CD4-positive, alpha-beta T cell treated with Interleukin-17A for 1 hour (primary cell): Measurements from ENCODE around the gene UBE2D3.
A peak's percentile ranks its signal among the peaks of the same experiment; 100 is the strongest.
"Not testable (repeated sequence)": the region's sequence is repeated elsewhere in the genome, so short reads cannot be mapped to it uniquely, and the experiment has no call there.

Source experiments
- DNase-seq: peaks from one replicate; pipeline ENCODE4 v3.0.0-alpha.2; 2020

UBE2D3 gene

DNA sequence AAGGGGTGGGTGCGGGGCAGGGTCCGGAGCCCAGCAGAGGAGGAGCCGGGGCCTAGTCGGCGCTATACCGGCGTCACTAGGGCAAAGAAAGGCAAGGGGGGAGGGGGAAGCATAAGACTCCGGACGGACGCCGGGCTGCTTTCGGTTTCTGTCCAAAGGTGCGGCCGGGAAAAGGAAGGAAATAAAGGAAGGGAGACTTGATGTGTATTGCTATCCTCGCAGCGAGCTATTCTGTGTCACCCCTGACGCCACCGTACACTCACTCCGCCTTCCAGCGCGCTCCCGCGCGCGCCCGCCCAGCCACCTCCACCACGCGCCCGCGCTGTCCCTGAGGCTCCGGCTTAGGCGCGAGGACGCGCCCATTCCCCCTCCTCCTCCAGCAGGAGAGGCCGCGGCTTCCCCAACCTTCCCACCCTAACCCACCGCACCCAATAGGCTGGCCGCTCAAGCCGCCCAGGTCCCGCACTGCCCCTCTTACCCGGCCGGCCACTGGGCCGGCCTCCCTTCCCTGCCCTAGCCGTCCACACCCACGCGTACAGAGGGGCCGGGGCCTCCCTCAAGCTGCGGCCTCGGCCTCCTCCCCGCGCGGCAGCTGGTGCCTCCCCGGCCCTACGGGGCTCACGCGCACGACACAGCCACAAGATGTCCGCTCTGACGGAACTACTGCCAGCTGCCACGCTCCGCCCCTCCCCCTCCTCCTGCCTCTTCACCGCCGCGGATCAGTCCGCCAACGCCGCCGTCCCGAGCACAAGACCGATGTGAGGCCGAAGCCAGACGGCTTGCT lies at the start of gene UBE2D3:
Gene UBE2D3 (minus strand): TSS at position 662 of the 784 bp plus-strand sequence. CDS start 1,043 bp downstream, outside the sequence.
- peak; percentile 96 for DNase-seq

DNA sequence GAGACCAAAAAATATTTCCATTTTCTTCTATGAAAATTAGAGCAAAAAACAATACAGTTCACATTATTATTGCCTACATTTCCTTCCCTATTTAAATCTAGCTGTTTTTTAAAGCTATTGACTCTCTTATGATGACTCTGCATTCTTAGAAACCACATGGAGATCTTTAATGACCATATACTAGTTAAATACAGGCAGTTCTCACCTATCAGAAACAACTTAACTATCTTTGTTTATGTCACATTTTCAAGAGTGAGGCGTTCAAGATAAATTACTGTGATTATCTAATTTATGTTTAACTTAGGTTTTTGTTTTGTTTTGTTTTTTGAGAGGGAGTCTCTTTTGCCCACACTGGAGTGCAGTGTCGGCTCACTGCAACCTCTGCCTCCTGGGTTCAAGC lies 44.4 kb upstream of the UBE2D3 start:
- no peak for DNase-seq

DNA sequence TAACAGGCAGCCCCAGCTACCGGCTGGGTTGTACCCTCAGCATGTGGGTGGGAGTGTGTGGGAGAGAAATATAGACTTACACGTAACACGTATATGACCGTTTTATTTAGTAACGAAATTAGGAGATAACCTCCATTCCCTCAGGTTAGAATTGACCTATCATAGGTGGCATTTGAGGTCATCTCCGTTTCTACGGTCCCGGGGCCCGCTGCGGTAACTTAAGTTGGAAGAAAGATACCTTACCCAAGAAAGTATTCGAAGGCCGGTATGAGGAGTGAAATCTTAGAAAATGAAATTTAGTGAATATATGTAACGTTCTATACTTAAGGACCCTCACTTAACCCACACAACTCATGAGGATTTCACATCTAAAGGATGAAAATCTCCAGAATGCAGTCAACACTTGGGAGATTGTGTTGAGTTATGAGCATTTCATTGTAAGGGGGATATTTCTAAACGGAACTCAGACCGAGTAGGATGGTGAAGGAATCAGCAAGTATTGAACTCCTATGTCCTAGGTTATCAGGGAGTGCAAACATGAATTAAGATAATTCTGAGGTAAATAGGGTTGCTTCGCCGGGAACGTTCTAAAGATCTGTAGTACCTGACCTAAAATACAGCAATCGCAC lies 42.3 kb upstream of the UBE2D3 start:
- peak; percentile 4 for DNase-seq

DNA sequence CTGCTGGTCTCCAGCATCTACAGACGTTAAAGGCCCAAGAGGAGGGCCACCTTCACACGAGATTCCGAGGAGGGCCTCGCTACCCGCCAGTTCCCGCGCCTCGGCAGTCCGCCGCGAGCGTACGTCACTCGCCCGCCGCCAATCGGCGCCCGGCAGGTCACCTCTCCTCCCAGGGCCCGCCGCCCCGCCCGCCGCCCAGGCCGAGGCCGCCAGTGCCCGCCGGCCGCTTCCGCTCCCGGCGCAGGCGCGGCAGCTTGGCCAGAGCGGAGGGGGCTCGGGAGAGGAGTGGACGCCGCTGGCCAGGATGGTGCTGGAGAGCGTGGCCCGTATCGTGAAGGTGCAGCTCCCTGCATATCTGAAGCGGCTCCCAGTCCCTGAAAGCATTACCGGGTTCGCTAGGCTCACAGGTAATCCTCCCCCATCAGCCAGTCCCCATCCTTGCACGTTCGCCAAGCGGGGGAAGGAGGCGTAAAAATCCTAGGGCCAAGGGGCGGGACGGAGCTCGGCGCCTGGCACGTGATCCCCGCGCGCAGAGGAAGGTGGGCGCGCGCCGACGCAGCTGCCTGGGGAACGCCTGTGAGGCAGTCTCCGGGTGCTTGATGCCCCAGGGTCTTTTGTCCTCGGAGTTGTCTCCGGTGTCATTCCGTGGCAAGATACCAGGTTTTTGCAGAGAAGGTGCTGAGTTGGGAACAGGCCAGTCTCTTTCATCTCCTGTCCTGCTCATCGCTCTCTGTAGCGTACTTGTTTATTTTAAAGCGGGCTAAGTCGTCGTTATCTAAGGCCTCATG lies 41.6 kb upstream of the UBE2D3 start, which contains the start of gene CISD2:
Gene CISD2 (plus strand): TSS at position 212 of the 788 bp plus-strand sequence. CDS start 93 bp downstream, at position 305.
- DNase-seq: peak; percentile 92

DNA sequence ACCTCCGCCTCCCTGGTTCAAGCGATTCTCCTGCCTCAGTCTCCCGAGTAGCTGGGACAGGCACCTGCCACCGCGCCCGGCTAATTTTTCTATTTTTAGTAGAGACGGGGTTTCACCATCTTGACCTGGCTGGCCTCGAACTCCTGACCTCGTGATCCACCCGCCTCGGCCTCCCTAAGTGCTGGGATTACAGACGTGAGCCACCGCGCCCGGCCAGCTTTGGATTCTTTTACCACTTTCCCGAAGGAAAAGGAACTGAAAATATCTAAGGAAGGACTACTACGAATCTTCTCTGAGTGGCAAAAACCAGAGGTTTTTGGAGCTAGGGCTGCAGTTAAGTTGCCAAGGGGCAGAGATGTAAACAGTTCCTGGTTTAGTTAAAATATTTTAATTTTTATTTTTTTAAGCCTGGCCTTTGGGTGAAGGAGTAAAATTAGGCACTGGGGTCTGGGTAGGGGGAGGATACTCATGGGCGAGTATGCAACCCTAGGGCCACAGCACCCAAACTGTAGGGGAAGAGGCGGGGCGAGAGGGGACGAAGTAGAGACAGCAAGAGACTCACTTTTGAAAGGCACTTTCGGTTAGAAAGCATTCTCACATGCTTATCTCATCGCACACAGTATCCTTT lies 40.9 kb upstream of the UBE2D3 start:
- DNase-seq: no peak

DNA sequence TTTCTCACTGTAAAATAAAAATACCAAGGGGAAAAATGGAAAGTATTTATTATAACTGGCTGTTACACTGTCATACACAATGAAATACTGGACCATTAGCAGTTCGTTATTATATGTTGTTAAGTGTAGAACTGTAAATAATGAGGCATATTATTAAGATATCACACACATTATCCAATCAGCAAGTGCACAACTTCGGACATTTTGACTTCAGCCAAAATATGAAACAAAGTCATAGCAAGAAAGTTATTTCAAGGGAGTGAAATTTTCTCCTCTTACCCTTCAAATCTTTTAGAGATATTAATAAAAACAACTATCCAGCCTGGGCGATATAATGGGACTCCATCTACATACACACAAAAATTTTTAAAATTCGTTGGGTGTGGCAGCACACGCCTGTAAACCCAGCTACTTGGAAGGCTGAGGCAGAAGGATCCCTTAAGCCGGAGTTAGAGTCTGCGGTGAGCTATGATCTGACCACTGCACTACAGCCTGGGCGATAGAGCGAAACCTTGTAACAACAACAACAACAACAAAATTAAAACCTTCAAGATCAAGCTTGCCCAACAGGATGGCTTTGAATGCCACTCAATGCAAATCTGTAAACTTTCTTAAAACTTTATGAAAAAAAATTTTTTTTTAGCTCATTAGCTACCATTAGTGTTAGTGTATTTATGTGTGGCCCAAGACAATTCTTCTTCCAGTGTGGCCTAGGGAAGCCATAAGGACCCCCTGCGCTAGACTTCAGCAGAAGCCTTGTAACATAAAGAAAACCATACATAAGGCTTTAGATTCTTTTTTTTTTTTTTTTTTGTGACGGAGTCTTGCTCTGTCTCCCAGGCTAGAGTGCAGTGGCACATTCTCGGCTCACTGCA lies 40.2 kb upstream of the UBE2D3 start:
- no peak for DNase-seq

DNA sequence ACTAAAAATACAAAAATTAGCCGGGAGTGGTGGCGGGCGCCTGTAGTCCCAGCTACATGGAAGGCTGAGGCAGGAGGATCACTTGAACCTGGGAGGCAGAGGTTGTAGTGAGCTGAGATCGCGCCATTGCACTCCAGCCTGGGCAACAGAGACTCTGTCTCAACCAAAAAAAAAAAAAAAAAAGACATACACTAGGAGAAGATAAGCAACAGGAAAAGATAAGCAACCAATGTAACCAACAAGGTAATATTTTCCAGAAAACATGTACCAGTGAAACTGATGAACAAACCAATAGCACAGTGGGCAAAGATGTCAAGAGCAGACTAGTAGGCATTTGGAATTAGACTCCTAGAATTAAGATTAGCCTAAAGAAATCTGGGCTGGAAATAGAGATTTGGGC lies 38.0 kb upstream of the UBE2D3 start:
- DNase-seq: not testable (repeated sequence)

DNA sequence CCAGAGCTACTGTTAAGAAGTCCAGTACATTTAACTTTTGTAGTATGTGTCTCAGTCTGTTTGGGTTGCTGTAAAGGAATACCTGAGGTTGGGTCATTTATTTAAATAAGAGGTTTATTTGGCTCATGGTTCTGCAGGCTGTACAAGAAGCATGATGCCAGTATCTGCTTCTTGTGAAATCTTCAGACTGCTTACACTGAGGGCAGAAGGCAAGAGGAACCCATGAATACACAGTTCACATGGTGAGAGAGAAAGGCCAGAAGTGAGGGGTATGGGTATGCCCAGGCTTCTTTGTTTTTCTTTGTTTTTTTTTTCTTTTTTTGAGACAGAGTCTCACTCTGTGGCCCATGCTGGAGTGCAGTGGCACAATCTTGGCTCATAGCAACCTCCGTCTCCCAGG lies 35.4 kb upstream of the UBE2D3 start:
- DNase-seq: no peak

DNA sequence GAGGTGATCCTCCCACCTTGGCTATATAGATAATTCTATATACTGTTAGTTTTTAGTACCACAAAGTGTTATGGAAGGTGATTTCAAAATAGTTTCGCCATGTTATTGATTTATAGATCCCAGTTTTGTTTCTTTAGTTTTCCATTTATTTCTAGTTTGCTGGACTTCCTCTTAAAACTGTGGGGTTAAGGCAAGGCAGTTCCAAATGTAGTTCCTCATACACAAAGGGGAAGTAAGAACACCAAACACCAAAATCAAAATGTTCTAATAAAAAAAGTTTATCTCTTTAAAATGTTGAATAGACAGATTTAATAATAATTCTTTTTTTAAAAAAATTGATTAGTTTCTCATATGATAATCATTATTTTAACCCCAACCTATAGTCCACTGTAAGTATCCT lies 34.7 kb upstream of the UBE2D3 start:
- DNase-seq: no peak

DNA sequence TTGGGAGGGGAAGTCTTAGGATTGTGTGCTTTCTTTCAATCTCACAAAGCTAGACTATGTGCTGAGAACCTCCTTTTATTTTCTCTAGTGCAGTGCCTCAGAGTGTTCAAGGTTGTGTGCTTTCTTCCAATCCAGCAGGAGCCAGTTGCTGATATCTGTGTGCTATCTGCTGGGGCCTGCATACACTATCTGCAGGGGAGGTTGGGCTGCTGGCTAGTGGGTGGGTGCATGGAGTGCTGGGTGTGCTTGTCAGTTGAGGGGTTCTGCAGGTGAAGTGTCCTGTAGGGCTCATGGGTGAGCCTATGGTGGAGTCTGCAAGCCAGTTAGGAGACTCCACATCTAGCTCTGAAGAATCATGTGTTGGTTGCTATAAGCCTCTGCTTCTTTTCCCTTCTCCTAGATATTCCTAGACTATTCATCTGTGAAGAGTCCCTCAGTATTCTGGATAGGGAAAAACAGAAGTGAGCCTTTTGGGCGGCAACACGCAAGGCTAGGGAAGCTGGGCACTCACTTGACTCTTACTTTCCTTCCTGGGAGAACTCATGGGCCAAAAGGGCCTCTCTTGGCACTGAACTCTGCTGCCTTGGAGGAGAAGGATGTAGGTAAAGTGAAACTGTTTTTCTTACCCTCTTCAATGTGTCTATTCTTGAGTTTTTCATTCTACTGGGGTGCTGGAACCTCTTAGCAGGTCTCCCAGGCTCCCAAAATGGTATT lies 33.4 kb upstream of the UBE2D3 start:
- DNase-seq: no peak

DNA sequence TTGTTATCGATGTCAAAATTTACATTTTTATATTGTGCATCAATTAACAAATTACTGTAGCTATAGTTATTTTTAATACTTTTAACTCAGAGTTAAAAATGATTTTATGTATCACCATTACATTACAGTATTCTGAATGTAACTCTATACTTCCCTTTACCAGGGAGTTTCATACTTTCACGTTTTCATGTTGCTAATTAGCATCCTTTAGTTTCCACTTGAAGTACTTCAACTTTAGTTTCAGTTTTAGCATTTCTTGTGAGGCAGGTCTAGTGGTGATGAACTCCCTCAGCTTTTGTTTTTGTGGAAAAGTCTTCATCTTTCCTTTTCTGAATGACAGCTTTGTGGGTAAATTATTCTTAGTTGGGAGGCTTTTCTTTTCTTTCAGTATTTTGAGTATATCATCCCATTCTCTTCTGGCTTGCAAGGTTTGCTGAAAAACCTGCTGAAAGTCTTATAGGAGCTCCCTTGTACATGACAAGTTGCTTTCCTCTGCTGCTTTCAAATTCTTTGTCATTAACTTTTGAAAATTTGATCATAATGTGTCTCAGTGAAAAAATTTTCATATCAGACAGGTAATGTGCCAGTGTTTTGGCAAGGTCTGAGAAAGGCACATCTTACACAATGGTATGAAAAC lies 31.6 kb upstream of the UBE2D3 start:
- DNase-seq: no peak

DNA sequence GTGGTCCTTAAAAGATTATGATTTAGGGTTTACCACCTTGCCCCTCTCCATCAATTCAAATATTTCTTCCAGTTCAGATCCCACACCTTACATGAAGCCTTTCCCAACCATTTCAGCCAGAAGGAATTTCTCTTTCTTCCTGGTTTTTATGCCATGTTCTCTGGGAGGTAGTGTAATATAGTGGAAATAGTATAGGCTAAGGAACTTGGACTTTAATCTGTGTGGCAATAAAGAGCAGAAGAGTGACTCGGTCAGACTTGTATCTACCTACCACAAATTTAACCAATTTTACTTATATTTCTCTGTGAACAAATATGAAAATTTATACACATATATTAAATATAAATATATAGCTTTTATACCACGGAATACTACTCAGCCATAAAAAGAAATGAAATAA lies 23.0 kb upstream of the UBE2D3 start:
- DNase-seq: no peak

DNA sequence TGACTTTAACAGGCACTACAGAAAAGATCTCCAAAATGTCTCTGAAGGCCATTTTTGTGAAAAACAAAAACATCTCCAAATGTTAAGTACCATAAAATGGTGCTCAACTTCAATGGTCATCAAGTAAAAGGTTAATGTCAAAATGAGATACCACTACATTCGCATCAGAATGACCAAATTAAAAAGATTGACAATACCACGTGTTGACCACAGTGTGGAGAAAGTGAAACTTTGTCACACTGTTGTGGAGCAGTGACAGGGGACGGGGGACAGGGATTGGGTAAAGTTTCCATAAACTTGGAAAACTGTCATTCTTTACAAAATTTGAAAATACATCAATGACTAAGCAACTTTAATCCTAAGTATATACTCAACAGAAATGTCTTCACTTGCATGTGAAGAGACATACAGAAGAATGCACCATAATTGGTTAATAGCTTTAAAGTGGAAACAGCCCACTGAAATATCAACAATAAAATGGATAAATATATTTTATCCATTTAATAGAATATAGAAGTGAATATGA lies 22.3 kb upstream of the UBE2D3 start:
- DNase-seq: no peak

DNA sequence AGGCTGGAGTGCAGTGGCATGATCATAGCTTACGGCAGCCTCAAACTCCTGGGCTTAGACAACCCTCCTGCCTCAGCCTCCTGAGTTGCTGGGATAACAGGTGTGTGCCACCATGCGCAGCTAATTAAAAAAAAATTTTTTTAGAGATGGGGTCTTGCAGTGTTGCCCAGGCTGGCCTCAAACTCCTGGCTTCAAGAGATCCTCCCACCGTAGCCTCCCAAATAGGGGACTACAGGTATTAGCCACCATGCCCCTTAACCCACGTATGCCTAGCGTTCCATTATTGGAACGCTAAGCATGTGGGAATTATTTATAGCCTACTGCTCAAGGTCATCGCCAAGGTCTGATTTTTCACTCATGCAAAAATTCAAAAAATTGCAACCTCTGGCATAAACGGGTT lies 20.3 kb upstream of the UBE2D3 start:
- DNase-seq: no peak

DNA sequence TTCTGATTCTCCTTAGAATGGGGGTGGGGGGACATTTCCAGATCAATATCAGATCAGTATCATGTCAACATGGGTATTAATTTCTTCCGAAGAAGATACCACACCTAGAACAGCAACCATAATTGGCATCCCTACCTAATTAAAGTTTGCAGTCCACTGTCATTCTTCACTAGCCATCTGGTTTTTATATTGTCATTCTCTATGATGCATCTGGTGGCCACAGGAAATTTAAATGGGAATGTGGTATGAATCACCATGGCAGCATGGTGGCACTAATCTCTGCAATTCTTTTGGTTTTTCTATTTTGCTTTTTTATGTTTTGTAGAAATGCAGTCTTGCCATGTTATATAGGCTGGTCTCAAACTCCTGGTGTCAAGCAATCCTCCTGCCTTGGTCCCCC lies 16.6 kb upstream of the UBE2D3 start:
- no peak for DNase-seq

DNA sequence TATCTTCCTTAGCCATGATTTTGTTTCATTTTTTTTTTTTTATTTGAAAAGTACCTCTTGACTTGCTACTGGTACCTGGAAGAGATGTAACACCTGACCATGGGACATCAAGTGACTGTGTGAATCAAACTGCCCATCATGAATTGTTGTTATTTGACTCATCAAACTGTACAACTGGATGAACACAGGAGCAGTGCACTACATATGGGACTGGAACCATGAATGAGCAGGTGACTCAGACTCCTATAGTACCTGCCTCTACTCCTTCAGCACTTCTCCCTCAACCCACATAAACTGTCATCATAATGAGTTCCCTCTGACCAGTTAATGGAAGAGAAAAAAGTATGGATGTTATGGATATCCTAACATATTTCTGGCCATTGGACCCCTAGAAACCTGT lies 15.9 kb upstream of the UBE2D3 start:
- DNase-seq: no peak

DNA sequence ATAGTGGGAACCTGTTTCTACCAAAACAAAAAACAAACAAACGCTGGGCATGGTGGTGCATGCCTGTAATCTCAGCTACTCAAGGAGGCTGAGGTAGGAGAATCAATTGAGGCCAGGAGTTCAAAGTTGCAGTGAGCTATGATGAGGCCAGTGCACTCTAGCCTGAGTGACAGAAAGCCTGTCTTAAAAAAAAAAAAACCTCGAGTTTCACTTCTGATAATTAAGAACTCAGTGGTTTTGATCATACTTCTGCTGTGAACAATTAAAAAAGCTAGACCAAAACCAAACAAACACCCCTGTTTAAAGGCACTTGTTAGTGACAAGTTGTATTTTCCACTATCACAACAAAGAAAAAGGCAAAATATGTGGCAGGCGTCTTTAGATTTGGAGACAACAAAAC lies 15.0 kb upstream of the UBE2D3 start:
- DNase-seq: no peak

DNA sequence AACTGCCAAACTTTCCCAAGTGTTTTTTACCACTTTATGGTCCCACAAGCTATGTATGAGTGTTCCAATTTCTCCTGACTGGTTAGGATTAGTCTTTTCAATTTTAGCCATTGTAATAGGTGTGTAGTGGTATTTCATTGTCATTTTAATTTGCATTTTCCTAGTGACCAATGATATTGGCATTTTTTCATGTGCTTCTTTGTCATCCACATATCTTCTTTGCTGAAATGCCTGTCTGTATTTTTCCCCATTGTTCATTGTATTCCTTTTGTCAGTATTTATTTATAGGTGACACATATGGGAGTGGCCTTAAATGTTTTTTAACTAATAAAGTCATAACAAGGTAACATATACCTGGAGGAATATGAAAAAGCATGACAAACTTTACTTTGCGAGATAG lies 9.2 kb upstream of the UBE2D3 start:
- DNase-seq: no peak

DNA sequence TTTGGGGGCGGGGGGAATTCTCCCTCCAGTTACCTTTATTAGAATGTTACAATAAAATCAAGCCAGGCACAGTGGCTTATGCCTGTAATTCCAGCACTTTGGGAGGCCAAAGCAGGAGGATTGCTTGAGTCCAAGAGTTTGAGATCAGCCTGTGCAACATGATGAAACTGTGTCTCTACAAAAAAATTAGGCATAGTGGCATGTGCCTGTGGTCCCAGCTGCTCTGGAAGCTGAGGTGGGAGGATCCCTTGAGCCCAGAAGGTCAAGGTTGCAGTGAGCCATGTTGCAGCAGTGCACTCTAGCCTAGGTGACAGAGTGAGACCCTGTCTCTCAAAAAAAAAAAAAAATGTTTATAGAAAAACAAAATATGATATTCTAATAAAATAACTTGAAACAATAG lies 5.3 kb upstream of the UBE2D3 start:
- no peak for DNase-seq

DNA sequence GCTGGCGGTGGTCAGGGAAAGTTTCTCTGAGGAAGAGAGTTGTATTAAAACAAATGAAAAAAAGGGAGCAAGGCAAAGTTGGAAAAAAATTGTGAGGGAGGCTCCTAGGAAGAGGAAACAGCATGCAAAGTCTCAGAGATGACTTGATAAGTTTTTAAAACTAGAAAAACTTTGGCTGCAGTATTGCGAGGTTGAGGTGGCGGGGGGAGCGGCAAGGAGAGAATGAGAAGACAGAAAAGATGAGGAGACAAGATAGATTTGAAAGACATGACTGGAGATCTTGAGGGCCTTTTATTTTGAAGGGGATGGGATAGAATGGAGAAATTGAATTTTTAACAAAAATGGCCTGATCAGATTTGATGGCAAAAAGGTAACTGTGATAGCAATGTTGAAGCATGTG lies 4.8 kb upstream of the UBE2D3 start:
- DNase-seq: no peak

DNA sequence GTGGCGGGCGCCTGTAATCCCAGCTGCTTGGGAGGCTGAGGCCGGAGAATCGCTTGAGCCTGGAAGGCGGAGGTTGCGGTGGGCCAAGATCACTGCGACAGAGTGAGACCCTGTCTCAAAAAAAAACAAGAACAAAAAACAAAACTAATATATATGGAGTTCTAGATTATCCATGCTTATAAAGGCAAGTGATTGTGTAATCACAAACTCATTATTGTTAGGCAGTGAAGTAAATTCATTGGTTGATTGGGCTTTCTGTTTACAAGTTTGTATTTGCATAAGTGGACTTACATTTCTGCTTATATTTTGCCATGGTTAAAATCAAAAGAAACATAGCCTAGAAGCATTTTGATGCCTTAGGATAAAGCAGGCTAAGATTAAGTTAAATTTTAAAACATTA lies 2.5 kb upstream of the UBE2D3 start:
- no peak for DNase-seq
